Upper lobe of left lung (tissue), 4 donors: Measurements from ENCODE around the gene PCDHGB6.
"Not testable (repeated sequence)": the region's sequence is repeated elsewhere in the genome, so short reads cannot be mapped to it uniquely, and the experiment has no call there.

Source experiments
- POLR2A ChIP-seq, 4 donors: fragments of 450-650 bp; IDR thresholded peaks; one replicate each; pipeline ENCODE4 v1.5.1; 2016 to 2017; ENCODE audit warnings: antibody characterized with exemption in 4 of 4, mild to moderate bottlenecking in 2 of 4
- POLR2AphosphoS5 ChIP-seq, 2 donors: sonication (generic); formaldehyde crosslinking; IDR thresholded peaks; one replicate each; pipeline ENCODE4 v1.5.1; 2017; ENCODE audit warnings: antibody characterized with exemption in 2 of 2

DNA sequence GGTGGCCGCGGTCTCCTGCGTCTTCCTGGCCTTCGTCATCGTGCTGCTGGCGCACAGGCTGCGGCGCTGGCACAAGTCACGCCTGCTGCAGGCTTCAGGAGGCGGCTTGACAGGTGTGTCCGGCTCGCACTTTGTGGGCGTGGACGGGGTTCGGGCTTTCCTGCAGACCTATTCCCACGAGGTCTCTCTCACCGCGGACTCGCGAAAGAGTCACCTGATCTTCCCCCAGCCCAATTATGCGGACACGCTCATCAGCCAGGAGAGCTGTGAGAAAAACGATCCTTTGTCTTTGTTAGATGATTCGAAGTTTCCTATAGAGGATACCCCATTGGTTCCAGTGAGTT, 7.4 kb downstream of the PCDHGB6 start:
- not testable (repeated sequence) for TF ChIP-seq POLR2A, POLR2AphosphoS5 (IDR thresholded peaks at IDR 0.05)
